Stimulated activated CD4-positive, alpha-beta T cell treated with anti-CD3 and anti-CD28 coated beads, Interleukin-1b, Interleukin-23, amount 100 ng/mL, for 4 hours (primary cell): Measurements from ENCODE around the gene EPB41L4B.

ENCODE experiments used
- DNase-seq, 2 donors: peaks; one replicate each; pipeline ENCODE4 v3.0.0-alpha.2; 2020; ENCODE audit warnings: low read depth in 2 of 2

The EPB41L4B gene

GRCh38 chr9:109270441-109270840 lies 50.4 kb downstream of the EPB41L4B start:
- DNase-seq = no peak

DNA sequence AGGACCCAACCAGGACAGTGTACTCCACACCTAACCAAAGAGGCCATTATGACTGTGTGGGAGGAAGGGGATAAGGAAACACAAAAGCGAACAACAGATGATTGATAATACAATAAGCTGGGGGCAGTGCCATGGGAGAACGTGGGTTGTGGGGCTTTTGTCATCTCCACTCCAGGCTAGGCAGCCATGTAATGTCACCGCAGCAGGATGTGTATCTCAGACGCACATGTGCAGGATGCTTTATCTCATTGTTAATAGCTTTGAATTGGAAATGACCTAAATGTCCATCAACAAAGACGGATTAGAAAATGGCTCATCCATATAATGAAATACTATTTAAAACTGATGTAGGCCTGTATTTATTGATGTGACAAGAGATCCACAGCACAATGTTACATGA lies 51.0 kb downstream of the EPB41L4B start:
- DNase-seq = no peak

DNA sequence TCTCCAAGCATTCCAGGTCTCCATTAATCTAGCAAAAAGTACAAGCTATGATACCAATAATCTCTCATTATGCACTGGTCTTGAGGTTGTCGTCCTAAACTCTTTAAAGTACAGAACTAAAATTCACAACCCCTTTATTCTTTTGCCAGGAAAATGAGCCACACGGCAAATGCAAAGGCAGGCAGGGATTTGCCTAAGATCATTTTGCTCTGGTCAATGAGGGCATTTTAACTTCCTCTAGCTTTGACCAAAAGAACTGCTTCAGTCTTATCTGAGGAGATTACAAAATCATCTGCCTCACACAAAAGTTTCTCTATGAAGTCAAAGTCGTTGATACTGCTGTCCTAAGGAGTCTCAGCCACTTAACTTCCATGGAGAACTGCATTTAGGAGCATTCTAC lies 51.8 kb downstream of the EPB41L4B start:
- DNase-seq = no peak

GRCh38 chr9:109267555-109267954 lies 53.3 kb downstream of the EPB41L4B start:
- no peak for DNase-seq

GRCh38 chr9:109264877-109265587 lies 55.8 kb downstream of the EPB41L4B start:
- DNase-seq = no peak

DNA sequence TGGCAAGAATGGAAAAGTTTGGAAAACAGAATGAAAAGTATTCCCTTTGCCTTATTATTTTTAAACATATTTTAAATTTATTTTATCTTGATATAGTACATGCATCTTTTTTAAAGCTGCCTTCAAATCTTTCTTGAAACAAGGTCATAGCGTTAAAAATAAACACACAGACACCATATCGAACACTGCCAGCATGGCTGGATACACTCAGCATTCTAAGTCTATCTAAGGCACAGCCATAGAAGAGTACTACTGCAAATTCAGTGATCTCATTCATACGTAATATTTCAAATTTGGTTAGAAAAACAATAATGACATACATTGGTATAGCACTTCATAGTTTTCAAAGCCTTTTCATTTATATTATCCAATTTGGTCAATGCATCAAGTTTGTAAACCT lies 57.5 kb downstream of the EPB41L4B start:
- no peak for DNase-seq

DNA sequence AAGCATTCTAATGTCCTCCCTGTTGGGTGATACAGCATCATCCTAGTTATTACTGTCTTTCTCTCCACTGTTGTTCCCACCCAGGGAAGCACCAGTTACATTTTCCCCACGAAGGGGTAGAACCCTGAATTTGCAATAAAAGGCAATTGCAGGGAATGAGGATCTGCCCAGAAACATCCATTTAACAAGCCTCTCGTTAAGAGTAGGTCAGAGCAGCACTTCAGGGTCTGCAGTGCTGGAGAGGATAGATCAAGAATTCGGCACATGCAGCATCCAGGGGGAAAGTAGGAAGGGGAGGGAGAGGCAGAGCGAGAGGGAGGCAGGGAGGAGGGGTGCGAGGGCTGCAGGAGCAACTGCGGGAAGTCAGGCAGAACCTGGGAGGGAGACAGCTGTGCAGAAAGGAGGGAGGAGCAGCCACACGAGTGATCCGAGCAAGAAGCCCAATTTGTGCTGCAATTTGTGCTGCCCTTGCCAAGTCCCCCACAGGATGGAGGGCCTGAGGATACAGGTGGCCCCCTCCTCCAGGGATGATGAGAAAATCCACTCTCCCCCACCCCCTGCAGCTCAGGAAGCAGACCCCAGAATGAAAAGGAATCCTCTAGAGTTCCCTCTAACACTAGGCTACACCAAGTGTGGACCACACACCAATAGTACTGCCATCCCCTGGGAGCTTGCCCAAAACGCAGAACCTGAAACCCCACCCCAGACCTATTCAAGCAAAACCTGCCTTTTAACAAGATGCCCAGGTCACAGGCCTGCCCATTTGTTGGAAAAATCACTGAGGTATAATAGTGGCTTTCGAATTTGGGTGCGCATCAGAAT lies 62.2 kb downstream of the EPB41L4B start:
- no peak for DNase-seq

DNA sequence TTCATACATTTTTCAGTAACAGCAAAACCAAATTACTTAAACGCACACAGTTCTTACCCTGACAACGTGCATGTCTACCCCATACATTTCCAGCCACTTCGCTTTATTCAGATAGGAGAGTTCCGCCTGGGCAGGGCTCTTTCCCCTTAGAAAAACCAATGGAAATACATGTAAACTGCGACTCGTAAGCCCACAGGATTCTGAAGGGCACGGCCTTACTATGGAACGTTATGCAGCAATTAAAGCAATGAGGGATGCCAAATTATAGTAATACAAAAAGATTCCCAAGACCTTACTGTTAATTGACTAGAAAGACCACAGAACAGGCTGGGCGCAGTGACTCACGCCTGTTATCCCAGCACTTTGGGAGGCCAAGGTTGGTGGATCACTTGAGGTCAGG lies 64.5 kb downstream of the EPB41L4B start:
- no peak for DNase-seq

- DNase-seq = no peak
Observed at GRCh38 chr9:109255394-109255793, 65.5 kb downstream of the EPB41L4B start.

DNA sequence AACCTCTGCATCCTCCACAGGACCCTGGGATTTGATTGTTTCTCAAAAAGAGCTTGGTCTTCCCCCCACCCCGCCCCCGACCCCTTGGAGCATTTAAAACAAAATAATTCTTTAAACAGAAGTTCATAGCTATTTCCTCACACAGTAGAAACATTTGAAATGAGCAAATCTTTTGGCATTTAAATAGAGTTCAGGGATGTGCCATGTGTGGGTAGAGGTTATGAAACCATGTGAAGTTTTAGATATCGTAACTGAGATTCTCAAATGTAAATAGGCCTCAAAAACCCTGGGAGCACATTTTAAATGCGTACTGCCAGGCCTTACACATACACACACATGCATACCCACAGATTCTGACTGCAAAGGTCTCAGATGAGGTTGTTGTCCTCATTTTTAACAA lies 66.5 kb downstream of the EPB41L4B start:
- DNase-seq = no peak

- no peak for DNase-seq
Observed at GRCh38 chr9:109253637-109254284, 67.1 kb downstream of the EPB41L4B start.

- no peak for DNase-seq
Observed at GRCh38 chr9:109253241-109253636, 67.6 kb downstream of the EPB41L4B start.

DNA sequence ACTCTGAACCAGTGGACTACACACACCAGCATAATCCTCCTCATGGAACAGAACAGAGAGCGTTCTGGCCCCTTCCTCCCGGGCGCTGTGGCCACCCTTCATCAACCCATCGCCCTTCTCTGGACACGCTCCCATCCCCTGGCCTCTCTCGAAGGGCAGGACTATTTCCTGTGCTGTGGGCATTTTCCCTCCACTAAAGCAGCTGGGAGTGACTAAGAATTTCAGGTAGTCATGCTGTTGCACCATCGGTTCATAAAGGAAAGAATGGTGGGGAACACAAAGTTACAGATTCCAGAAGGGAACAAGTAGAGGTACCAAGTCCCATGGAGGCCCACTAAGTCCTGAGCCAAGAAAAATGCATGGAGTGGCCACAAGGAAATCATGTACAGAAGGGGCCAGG lies 68.6 kb downstream of the EPB41L4B start:
- DNase-seq = no peak

- DNase-seq = no peak
Observed at GRCh38 chr9:109251776-109252106, 69.1 kb downstream of the EPB41L4B start.

DNA sequence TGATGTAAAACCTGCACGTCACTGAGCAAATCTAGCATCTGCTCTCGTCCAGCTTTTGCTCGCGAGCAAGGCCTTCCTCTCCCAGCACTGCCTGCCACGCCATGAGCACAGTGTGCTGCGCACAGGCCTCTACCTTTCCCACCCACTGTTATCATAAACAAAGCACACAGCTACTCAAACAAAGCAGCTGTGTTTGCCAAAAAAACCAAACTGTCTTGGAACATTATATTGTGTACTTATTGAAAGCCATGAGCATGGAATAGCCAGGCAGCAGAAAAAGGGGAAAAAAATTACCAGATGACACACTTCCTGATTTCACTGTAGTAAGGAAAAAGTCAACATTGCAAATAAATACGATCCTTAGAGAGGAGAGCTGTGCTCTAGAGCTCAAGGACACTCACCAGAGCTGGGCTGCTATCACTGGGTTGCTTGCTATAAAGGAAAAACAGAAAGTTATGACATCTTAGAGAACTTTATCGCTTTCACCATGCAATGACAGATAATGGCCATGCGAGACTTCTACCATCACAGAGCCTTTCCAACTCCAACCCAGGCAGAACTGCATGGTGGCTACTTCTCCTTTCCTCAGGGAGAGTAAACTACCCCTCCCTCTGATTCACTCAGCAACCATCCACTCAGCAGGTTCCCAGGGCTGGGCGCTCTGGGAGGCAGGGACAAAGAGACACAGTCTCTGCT lies 69.6 kb downstream of the EPB41L4B start:
- no peak for DNase-seq

GRCh38 chr9:109250771-109251079 lies 70.1 kb downstream of the EPB41L4B start:
- no peak for DNase-seq

DNA sequence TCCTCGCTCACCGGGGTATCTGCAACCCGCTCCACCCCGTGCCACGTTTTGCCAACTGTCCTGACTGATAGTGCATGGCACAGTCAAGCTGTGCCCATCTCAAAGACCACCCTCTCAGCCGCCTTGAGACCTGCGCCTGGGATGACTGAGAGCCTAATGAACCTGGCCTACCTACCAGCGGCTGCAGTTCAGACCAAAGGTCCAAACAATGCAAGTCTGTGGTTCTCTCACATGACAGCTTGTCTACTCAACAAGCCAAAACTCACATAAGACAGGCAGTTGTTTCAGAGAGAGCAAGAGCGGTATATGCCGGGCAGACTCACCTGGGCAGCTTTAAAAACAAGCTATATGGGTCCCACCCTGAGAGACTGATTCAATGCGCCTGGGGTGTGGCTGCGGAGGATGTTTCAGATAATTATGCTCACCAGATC lies 70.5 kb downstream of the EPB41L4B start:
- no peak for DNase-seq

- DNase-seq = no peak
Observed at GRCh38 chr9:109249615-109250014, 71.2 kb downstream of the EPB41L4B start.

DNA sequence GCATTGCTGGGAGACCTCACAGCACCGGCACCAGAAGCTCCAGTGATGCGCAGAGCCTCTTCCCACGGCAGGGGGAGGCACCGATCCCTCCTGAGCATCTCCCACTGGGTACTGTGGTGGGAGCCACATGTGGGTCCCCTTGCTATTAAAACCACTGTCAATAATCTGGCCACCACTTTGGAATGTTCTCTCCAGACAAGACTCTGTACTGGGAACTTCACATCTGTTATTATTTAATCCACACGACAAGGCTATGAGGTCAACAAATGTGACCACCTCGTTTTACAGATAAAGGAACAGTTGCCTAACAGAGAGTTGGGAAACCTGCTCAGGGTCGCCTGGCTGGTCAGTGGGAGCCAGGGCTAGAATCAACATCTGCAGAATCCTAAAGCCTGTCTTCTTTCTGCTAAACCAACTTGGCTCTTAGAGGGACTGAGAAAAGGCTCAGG lies 72.7 kb downstream of the EPB41L4B start:
- DNase-seq = no peak

DNA sequence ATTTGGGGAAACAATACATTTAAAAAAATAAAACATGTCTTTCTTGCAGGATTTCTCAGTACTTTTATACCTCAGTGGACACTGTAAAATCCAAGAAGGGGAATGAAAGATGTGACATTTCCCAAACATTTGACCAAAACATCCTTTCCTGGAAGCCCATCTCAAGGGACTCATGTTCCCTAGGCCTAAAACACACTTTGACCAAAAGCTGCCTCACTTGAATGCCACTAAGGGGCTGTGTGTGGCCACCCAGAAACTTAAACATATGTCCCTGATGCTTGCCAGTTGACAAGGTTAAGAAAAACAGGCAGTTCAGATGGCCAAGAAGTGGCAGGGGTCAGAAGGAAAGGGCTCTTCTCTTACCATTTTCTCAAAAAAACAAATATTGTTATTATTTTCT lies 73.6 kb downstream of the EPB41L4B start:
- DNase-seq = no peak

DNA sequence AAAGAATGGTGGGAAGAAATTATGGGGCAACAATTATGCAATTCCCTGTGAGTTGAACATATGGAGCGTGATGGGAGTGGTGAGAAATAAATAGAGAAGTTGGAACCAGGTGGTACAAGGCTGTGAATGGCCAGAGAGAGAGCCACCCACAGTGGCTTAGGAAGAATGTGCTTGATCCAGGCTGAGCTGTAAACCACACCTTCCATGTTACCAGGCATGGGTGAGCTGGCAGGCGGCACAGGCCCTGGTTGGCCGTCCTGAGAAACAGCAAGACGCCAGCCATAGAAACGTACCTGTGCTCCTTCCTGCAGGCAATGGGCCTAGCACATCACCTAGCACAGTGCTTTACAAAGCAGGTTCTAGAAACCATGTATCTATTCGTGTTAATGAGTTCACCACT lies 74.3 kb downstream of the EPB41L4B start:
- no peak for DNase-seq

DNA sequence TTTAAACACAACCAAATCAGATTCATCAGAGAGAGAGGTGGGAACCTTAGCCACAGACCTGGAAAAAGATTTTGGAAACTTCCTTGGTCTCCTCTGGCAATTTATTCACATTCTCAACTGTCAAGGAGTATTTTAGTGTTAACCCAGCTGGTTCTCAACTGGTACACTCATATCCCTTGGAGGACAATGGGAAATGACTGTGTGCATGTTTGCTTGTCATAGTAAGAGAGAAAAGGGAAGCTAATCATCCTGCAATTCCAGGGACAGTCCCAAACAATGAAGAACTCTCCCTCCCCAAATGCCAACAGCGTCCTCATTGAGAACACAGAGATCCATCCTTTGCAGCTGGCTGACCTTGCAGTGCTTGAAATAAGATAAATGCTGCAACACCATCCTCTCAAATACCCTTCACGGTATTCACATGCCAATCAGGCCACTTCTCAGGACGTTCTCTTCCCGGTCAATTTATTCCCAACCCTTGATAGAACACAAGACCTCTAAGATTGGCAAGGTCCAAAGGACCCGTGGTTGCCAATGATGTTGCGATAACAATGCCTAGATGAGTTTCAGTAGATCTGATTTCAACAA lies 75.5 kb downstream of the EPB41L4B start:
- DNase-seq = no peak
